Stomach (tissue), 4 donors: ENCODE measurements around the gene VOPP1.

Experiments used
- EP300 ChIP-seq: sonication (generic); formaldehyde crosslinking; IDR thresholded peaks from one replicate; pipeline ENCODE4 v1.6.1; 2017; ENCODE audit warnings: antibody characterized with exemption
- POLR2A ChIP-seq, 4 donors: fragments of 450-650 bp; IDR thresholded peaks; one replicate each; pipeline ENCODE4 v1.6.1; 2016; ENCODE audit warnings: antibody characterized with exemption in 4 of 4, control low read depth in 2 of 4, mild to moderate bottlenecking in 1 of 4, moderate library complexity in 1 of 4
- POLR2AphosphoS5 ChIP-seq, 3 donors: sonication (generic); formaldehyde crosslinking; IDR thresholded peaks; one replicate each; pipeline ENCODE4 v1.6.1; 2016; ENCODE audit warnings: antibody characterized with exemption in 3 of 3
- TF ChIP-seq, protein P1 (sequence below), 7 experiments: fragments of 450-650 bp in 4 of 7; fragments of 200-600 bp in 3 of 7; sonication (generic) in 3 of 7; IDR thresholded peaks; one replicate each; pipeline ENCODE4 v1.5.1; 2016 to 2019; ENCODE audit warnings: antibody characterized with exemption in 7 of 7, control low read depth in 2 of 7, mild to moderate bottlenecking in 1 of 7

DNA sequence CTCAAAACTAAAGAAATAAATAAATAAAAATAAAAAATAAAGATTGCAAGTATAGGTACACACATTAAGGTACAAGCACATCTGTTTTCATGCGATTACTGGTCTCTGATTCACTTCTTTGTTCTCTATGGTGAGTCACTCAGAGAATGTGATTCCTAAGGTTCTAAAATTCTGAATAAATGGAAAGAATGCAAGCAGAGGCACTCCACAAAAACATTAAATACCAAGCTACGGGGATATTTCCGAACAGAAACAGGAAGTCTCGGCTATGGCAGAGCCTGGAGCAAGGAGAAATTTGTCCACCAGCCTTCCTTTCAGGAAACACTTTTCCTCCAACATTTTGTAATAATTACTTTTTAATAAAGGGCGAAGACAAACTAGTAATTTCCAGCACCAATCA is 1.4 kb downstream of the VOPP1 start:
- TF ChIP-seq POLR2A (IDR thresholded peaks at IDR 0.05) (no peak), POLR2AphosphoS5 (IDR thresholded peaks at IDR 0.05) (no peak), EP300 (no peak)
- TF ChIP-seq, protein P1, sequence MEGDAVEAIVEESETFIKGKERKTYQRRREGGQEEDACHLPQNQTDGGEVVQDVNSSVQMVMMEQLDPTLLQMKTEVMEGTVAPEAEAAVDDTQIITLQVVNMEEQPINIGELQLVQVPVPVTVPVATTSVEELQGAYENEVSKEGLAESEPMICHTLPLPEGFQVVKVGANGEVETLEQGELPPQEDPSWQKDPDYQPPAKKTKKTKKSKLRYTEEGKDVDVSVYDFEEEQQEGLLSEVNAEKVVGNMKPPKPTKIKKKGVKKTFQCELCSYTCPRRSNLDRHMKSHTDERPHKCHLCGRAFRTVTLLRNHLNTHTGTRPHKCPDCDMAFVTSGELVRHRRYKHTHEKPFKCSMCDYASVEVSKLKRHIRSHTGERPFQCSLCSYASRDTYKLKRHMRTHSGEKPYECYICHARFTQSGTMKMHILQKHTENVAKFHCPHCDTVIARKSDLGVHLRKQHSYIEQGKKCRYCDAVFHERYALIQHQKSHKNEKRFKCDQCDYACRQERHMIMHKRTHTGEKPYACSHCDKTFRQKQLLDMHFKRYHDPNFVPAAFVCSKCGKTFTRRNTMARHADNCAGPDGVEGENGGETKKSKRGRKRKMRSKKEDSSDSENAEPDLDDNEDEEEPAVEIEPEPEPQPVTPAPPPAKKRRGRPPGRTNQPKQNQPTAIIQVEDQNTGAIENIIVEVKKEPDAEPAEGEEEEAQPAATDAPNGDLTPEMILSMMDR (IDR thresholded peaks at IDR 0.05) = no peak
